ENCODE results near the gene RBM4.

Gene RBM4

DNA sequence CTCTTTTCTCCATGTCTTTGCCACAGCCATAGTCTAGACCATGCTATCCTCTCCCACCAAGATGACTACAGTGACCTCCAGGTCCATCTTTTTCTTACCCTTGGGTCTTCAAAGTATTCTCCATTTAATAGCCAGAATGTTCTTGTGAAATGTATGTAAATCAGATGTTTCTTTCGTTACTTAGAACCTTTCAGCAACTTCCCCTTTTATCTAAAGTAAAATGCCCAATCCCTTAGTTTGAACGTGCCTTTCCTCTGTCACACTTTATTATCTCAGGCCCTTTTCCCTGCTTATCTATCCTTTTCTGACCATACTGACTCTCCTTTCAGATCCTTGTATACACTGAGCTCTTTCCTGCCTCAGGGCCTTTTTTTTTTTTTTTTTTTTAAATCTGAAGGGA is 21.3 kb downstream of the RBM4 start:
- no peak for DNase-seq

DNA sequence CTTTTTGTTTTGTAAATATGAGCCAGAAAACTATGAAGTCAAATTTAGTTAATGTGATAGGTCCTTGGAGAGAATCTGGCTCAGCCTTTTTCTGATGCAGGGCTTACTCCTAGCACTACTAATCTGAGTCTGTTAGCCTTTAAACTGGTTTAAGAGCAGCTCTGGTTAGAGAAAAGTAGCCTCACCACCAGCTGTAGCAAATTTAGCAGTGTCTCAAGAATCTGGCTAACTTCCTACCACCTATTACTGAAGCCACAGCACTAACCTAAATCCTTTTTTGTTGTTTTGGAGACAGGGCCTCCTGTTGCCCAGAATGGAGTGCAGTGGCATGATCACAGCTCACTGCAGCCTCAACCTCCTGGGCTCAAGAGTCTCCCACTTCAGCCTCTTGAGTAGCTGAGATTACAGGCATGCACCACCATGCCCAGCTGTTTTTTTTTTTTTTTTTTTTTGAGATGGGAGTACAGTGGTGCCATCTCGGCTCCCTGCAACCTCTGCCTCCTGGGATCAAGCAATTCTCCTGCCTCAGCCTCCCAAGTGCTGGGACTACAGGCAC is 25.3 kb downstream of the RBM4 start:
- no peak for DNase-seq

DNA sequence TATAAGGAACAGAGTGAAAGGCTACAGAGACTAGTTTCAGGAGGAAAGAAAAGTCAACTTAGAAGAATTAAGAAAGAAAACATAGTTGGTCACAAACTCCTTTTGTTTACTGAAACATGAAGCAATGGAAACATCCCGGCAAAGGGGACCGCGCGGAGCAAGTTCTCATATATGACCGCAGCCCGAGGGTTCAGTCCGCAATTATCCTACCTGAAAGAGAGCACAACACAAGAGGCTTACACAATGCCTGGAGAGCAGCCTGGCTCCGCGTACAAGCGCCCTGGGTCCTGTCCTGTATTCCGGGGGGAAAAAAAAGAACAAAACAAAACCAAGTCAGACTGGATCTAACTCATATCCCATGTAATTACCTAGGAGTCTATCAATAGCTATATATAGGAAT is 26.9 kb downstream of the RBM4 start:
- DNase-seq = no peak

DNA sequence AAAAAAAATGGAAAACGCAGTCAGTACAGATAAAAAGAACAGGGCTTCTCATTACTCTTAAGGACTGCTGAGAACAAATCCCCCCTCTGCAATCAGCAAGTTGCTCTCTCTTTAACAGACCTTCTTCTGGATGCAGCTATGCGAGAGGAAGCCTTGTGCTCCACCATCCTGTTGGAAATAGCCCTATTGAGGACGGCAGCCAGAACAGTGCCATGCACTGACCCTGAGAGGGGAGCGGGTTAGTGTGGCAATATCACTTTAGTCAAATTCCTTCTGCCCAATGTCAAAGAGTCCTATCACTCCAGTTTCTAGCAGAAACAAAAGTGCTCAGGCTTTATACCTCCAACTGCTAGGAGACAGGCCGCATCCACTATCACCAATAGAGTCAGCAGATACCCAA is 32.3 kb downstream of the RBM4 start:
- DNase-seq = no peak

DNA sequence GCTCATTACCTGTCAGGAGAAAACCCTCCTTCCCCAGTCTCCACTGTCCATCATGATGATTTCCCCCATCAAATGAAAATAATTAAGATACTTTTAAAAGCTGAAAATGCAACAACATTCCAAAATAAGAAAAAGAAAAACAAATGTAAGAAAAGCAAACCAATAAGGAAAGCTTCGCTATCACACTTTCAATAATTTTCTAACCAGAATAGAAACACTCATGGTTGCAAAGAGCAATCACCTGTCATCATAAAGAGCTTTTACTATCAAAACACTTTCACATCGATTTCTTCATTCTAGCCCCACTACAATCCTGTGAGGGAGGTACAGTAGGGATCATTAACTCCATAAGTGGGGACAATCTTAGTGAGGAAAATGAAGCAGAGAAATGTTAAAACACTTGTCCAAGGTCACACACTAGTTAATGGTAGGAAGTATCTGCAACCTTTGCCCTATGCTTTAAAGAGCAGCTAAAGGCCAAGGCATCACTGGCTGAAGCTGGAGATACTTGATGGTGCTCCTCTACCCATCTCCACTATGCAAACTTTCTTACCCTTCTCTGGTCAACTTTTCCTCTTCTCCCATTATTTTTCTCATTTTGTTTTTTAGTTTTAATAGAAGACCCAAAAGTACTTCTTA is 36.6 kb downstream of the RBM4 start:
- no peak for DNase-seq

DNA sequence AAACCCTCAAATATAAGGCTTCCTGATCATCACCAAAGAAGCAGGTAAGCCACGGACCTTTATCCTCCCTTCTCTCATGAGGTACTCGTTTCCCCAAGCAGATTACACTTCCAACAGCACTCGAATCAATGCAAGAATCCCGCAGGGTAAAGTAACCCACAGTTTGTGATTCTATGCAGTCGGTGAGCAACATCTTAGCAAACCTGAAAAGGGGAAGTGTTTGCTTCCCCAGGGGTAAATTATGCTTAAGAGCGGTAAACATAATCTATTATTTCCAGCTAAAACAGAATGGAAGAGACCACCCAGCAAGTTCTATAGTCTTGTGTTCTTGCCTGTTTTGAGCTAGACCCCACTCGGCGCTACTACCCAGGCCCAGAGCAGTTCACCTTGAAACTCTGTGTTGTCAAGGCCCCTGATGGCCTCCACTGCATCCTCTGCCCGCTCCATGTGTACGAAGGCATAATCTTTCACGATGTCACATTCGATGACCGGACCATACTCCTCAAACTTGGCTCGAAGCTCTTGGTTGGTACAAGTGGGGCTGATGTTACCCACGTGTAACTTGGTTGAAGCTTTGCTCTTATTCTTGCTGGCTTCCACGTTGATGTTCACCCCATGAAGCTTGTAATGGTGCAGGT is 37.9 kb downstream of the RBM4 start:
- DNase-seq = no peak

DNA sequence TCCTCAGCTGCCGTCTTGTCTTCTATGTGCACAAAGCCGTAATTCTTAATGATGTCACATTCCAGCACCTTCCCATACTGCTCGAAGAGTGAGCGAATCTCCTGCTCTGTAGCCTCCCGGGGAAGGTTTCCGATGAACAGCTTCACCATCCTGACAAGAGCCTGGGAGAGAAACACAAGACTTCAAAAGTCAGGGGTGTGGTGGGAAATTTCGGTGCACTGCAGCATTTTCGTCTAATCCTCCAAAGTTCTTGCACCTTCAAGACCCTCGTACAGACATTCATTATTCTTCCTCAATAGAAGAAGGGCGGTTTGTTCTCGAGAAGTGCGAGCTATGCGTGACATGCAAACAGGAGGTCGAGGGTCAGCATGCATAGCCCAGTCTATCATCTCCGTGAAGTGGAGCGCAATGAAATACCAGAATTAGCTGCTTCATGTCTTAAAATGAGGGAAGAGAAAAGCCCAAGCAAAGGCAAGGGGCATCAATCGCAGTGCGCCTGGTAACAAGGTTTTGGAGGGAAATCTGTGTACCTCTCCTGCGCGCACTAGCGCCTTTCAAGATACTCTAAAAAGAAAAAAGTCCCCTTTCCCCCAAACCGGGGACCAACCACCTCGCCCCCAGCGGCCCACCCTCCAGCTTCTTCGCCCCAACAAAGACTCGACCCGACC is 38.6 kb downstream of the RBM4 start:
- DNase-seq = no peak

DNA sequence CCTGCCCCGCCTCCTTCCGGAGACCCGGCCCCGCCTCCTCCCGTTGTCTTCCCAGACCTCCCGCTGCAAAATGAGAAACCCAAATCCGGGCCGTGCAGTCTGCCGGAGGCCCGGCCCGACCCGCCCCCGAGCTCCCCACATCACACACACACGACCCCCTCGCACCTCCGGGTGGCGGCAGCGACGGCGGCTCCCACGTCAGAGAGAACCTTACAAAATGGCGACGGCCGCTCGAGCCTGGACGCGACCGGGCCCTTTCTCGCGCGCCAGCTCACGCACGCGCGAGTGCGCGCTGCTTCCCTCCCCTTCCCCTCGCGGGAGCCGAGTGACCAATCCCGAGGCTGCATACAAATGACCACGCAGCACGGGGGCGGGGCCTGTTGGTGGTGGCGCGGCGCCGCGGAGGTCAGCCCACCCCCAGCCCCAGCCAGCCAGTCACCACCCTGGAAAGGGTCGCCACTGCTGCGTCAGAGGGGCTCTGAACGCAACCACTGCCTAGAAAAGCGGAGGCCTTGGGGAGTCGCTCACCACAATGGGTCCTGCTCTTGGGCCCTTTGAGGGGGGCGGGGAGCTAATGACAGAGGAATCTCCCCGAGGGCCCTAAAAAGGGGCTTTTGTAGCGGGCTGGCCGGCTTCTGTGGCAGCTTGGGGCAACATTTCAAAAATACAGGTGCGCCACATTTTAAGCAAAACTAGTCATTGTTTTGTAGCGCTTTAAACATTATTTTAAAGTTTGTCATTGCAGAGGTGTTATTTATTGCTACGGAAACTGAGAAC is 39.3 kb downstream of the RBM4 start, which contains the start of gene RBM4B:
Gene RBM4B, minus strand, starts transcription at position 289 of the 777 bp plus-strand sequence. CDS start 808 bp downstream, outside the sequence.
- DNase-seq = peak; percentile 95

DNA sequence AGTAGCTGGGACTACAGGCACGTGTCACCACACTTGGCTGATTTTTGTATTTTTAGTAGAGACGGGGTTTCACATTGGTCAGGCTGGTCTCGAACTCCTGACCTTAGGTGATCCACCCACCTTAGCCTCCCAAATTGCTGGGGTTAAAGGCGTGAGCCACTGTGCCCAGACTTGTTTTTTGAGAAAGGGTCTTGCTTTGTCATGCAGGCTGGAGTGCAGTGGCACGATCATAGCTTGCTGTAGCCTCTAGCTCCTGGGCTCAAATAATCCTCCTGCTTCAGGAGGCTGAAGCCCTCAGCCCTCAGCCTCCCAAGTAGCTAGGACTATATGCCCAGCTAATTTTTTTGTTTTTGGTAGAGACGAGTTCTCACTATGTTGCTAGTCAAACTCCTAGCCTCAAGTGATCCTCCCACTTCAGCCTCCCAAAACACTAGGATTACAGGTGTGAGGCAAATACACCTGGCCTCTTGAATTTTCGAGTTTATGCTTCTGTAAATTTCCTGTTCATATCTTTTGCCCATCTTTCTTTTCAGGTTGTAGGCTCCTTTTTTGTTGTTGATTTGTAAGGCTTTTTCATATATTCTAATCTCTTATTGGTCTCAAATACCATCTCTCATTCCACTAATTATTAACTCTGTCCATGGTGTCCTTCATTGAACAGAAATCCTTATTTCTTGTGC is 42.6 kb downstream of the RBM4 start:
- no peak for DNase-seq

DNA sequence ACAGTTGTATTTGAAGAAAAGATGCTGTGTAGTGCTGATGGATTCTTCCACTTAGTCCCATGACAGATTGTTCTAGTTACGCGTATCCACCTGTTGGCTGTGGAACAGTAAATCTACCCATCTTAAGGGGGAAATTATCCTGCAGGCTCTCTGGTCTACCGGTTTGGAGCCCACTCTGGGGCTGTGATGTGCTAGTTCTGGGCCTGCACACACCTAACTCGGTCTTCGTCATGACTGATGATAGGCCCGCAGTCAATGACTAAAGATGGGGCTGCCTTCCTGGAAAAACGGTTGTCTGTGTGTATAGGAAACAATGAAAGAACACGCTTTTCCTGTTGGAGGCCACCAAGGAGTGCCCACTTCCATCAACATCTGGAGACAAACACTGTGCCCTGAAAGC is 45.4 kb downstream of the RBM4 start:
- DNase-seq = no peak

DNA sequence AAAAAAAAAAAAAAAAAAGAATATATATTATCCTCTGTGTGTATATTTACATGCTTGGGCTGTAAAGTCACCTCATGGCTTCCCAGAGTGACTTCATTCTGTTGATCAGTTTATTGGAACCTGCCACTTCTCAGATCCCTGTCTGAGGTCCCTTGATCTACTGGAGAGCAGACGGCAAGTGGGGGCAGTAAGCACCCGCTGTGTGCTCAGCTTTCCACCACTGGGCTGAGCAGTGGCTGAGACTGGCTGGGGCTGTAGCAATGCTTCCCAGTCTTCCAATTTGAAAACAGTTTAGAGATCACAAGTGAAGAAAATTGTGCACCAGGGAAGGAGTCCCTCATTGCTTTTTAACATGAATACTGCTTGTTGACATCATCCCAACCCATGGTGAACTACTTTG is 46.1 kb downstream of the RBM4 start:
- DNase-seq = no peak

DNA sequence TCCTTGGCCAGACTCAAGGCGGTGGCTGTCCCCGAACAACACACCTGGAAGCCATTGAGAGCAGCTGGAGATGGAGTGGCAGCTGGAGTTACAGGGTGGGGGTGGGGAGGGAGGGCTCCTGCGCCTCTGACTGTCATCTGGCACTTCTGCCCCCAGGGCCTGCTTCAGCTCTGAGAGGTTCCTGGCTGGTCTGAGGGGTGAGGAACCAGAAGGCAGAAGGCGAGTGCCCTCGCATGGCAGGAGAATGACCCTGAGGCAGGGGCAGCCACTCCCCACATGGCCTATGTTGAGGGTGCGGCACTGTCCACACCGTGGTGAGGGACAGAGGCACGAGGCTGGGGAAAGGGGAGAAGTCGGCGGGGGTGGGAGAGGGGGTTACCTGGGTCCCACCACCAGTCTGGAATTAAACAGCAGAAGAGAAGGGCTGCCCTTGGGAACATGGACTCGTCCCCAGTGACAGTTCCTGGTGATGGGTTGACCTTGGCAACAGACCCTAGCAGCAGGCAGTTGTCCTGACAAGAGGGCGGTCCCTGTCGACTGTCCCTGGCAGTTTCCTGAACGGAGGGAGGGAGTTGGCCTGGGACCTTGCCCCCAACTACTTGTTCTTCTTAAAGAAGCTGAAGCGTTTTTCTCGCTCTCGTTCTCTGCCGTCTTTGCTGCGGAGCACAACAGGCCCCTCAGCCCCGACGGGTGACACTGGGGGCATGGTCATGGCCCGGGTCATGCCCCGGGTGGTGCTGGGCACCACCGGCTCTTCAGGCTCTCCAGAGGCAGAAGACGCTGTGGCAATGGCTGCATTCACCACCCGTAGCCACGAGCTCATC is 47.0 kb downstream of the RBM4 start:
- DNase-seq = no peak

DNA sequence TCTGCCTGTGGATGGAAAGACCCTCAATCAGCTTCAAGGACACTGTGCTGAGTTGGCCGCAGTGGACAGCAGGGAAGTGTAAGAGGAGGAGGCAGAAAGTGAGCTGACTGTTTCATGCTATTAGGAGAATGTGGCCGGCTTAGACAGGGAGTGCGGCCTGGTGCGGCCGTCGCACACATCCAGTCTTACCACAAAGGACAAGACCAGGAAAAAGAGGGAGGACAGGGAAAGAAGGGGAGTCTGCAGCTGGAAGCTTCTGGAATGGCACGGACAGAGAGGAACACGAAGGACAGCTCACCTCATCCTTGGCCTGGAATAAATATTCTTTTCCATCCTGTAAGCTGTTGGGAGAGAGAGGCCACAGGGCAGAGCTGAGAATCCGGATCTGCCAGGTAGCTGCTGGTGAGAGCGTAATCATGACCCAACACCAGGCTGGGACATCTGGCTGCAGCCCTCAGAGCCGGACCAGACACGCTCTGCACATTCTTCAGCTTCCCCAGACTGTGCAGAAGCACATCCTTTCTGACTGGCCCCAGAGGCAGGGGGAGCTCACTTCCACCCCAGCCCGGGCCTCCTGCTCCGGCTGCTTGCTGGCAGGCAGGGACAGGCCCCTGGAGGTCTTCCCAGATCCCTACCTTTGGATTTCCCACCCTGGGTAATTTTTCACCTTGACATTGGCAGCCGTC is 47.7 kb downstream of the RBM4 start:
- DNase-seq = no peak

DNA sequence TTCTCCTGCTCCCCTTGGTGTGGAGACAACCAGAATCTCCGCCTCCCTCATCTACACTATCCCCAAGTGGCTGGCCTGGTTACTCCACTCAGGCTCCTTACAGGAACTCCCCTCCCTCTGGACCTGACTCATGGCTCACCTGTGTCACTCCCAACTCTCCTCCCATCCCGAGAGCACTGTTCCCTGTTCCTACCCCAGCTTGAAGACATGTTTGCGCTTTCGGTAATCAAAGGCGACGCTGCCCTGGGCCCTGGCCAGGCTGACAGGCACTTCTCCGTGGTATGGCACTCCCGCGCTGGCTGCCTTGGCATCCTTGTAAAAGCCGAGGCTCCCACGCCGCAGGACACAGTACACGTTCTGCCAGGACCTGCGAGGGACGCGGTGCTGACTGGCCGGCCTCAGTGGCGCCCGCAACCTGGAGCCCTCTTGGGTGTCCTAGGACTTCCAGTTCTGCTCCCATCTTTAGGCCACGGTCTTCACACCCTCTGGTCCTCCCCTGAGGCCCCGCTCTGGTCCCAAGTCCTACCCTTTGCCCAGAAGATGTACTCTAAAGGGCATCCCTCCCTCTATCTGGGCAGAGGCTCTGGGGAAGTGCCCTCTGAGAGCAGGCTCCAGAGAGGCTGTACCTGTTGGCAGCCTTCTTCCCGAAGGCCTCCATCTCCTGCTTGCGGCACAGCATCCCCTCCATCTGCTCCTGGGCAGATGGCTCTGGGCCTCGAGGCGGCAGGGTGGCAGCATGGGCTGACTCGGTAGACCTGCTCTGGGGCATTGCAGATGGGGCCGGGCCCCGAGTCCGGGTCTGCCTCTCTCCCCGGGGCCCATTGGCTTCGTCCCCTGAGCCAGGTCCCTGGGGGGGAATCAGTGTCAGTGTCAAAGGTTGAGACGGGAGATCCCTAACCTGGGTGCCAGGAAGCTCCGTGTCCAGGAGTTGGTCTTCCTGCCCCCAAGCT is 48.6 kb downstream of the RBM4 start:
- no peak for DNase-seq

DNA sequence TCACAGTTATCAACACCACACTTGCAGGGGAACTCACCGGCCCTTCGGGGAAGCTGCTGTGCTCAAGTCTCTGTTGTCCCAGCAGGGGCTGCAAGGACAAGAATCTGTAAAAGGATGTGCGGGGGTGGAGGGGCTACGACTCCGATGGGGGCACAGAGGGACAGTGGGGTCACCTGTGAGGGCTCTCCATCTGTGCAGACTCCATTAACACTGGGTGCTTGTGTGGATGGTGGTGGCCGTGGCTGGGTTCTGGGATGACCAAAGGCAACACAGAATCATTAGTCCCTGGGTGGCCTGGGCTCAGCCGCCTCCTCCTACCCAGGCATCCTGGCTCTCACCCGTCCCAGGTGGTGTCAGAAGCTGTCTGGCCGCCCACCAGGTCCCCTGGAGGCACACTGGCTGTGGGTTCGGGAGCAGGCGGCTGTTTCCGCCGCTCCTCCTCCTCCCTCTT is 49.4 kb downstream of the RBM4 start:
- DNase-seq = no peak

DNA sequence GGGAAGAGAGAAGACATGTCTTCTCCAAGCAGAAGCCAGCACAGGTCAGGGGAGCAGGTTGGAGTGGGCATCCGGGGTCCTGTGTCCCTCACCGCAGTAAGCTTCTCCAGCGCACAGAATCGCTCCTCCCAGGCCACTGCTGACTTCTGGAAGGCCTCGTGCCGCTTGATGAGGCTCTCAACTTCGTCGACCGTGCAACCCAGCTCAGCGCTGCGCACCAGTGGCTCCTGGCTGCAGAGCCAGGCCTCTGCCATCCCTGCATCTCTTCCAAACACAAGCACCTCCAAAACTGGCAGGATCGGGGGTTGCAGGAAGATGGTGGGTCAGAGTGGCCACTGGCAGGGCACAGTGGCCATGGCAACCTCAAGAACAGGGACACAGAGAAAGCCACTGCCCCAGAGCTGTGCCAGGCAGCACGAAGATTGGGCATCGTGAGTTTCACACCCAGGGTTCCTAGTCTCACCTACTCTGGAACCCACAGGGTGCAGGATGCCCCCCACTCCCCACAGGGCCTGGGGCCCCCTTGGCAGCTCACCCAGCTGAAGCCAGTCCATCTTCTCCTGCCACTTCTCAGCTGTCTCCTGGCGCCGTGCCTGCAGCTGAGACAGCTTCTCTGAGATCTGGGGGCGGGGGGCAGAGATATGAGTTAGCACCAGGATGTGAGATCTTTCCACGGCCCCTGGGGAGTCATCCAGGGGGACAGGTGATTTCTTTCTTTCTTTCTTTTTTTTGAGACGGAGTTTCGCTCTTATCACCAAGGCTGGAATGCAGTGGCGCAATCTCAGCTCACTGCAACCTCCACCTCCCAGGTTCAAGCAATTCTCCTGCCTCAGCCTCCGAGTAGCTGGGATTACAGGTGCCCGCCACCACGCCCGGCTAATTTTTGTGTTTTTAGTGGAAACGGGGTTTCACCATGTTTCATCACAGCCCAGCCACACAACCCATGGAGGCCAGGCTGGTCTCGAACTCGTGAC is 50.3 kb downstream of the RBM4 start:
- DNase-seq = no peak

DNA sequence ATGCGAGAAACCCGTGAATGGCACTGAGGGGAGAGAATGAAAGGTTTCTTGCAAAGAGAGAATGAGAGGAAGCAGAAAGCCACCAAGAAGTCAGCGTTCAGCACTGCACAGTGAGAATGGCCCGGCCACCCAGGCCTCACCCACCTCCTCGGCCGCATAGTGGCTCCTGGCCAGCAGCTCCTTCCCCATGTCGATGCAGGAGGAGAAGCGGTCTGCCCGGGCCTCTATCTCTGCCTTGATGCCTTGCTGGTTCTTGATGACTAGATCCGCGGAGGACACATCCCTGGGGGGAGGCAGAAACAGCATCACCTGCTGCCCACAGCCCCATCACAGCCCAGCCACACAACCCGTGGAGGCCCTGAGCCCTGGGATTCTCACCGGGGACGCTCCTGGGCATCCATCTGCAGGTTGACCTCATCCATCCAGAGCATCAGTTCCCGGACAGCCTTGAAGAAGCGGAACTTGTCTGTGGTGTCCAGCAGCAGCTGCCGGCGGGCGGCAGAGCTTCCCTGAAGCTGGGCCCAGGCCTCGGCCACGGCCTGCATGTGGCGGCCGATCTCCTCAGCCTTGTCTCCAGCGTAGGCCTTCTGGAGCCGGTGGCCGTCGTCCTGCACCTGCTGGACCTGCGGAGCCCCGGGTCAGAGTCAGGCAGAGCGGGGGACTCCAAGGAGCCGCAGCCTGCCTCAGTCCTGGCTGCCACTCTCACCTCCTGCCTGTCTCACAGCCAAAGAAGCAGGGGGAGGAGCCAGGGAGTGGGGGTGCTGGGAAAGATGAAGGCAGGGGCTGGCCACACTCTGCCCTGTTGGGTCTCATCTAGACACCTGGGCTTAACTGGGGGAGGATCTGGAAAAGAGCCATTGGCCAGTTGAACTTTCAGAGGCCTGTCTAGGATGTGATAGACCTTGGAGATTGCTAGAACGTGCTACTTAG is 51.4 kb downstream of the RBM4 start:
- DNase-seq = no peak

Data from 8988T (cell line).